ENCODE data around the gene TK1. TPM values are rescaled to one million over a fixed set of nuclear protein-coding genes. Genes with fewer than 3 reads are reported as not detected.
"Not testable (repeated sequence)": the region's sequence is repeated elsewhere in the genome, so short reads cannot be mapped to it uniquely, and the experiment has no call there.

Gene TK1
- total and polyA plus RNA-seq, 3 experiments from 2014 or later: 2.2 to 86.2 (median 84.4) TPM

GRCh38 chr17:78171591-78172248, 15.1 kb downstream of the TK1 start:
- H3K36me3 ChIP-seq (ENCODE audit: insufficient read depth, low read length); H3K4me3 ChIP-seq (ENCODE audit: low read length): not testable (repeated sequence)
- CTCF ChIA-PET: interaction anchor here (0.7 to 1.4 kb wide), 3 partner anchors 14 to 87 kb away, joined by 3 to 4 read pairs (median 3); no protein-coding TSS in a partner anchor

DNA sequence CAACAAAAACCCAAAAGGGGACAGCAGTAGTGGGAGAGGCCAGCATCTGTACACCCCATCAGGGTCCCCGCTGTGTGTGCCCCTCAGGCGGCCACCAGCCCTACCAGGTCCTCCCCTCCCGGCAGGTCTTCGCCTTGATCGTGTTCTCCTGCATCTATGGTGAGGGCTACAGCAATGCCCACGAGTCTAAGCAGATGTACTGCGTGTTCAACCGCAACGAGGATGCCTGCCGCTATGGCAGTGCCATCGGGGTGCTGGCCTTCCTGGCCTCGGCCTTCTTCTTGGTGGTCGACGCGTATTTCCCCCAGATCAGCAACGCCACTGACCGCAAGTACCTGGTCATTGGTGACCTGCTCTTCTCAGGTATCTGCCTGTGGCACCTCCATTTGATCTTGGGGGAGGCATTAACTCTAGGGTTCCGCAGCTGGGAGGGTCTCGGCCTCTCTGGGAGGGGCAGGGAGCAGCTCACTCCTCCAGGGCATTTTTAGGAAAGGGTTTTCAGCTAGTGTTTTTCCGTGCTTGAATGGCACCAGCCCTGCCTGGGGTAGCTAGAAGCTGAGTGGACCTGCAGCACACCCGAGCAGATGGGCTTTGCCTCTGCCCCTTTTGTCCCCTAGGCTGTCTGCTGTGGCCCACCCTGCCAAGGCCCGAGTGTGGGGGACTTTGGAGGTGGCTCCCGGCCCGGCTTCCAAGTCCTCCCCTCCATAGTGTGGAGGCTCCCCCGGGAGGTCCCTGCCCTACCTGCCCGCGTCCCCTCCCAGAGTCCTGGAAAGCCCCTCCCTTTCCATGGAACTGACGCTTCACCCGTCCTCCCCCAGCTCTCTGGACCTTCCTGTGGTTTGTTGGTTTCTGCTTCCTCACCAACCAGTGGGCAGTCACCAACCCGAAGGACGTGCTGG, 15.9 kb downstream of the TK1 start:
- H3K4me1 Mint-ChIP-seq: peaks cover 28 to 60% (median 37%) of the 10 kb centered on the region in 3 donors
- H3K9me3 ChIP-seq (ENCODE audit: low read length): no peaks in the 10 kb centered on the region
- peaks cover 0 to 34% (median 0%) of the 10 kb centered on the region in 3 donors for H3K36me3 Mint-ChIP-seq
- peaks cover 41% of the 10 kb centered on the region for H3K4me1 ChIP-seq (ENCODE audit: insufficient read depth, low read length)
- H3K4me3 ChIP-seq (ENCODE audit: low read length): no peak overlapping the region
- H3K9me3 Mint-ChIP-seq: no peaks in the 10 kb centered on the region
- no peak for DNase-seq
- ChIA-PET POLR2A (no interaction called here), CTCF (interaction anchor here (1.4 kb wide), 1 partner anchor 15 kb away, joined by 3 read pairs; no protein-coding TSS in a partner anchor)
- H3K36me3 ChIP-seq (ENCODE audit: insufficient read depth, low read length): no peaks in the 10 kb centered on the region
- H3K27ac ChIP-seq (ENCODE audit: low read depth, low read length): no peak overlapping the region
- H3K27me3 Mint-ChIP-seq: no peaks in the 10 kb centered on the region
- peak overlapping the region in 7 of 8 donors; percentile 66 to 84 (median 70) for H3K27ac Mint-ChIP-seq
- H3K27me3 ChIP-seq (ENCODE audit: insufficient read depth, low read length, poor library complexity, severe bottlenecking): no peaks in the 10 kb centered on the region
- H3K4me3 Mint-ChIP-seq: peak overlapping the region in 5 of 7 donors; percentile 50 to 78 (median 64)

More at GRCh38 chr17:78171591-78172248, 15.1 kb downstream of the TK1 start:
- peaks cover 0 to 34% (median 0%) of the 10 kb centered on the region in 3 donors for H3K36me3 Mint-ChIP-seq
- DNase-seq; POLR2A ChIA-PET; H3K27me3 Mint-ChIP-seq; H3K9me3 Mint-ChIP-seq; H3K27ac ChIP-seq (ENCODE audit: low read depth, low read length); H3K9me3 ChIP-seq (ENCODE audit: low read length); H3K27me3 ChIP-seq (ENCODE audit: insufficient read depth, low read length, poor library complexity, severe bottlenecking): not testable (repeated sequence)
- peaks cover 31 to 67% (median 44%) of the 10 kb centered on the region in 3 donors for H3K4me1 Mint-ChIP-seq
- H3K4me3 Mint-ChIP-seq: peak overlapping the region in 2 of 7 donors; percentile 13 to 15
- peaks cover 49% of the 10 kb centered on the region for H3K4me1 ChIP-seq (ENCODE audit: insufficient read depth, low read length)
- H3K27ac Mint-ChIP-seq: peak overlapping the region in 5 of 8 donors; percentile 26 to 84 (median 47)

GRCh38 chr17:78168903-78169793, 17.7 kb downstream of the TK1 start:
- ChIA-PET CTCF (interaction anchor here (0.7 to 1.2 kb wide), 2 partner anchors 41 to 55 kb away, joined by 3 to 4 read pairs; partner anchors contain the start of gene TMC6), POLR2A (interaction anchor here (0.5 to 1.0 kb wide), 4 partner anchors 30 to 501 kb away, joined by 3 to 6 read pairs (median 3); no protein-coding TSS in a partner anchor)
- H3K27ac Mint-ChIP-seq: peak overlapping the region in 7 of 8 donors; percentile 35 to 89 (median 74)
- Histone ChIP-seq H3K9me3 (ENCODE audit: low read length) (no peaks in the 10 kb centered on the region), H3K36me3 (ENCODE audit: insufficient read depth, low read length) (no peaks in the 10 kb centered on the region), H3K27ac (ENCODE audit: low read depth, low read length) (peak overlapping the region; percentile 45), H3K27me3 (ENCODE audit: insufficient read depth, low read length, poor library complexity, severe bottlenecking) (no peaks in the 10 kb centered on the region), H3K4me1 (ENCODE audit: insufficient read depth, low read length) (peaks cover 34% of the 10 kb centered on the region), H3K4me3 (ENCODE audit: low read length) (peak overlapping the region; percentile 49)
- H3K27me3 Mint-ChIP-seq: no peaks in the 10 kb centered on the region
- peaks cover 27 to 50% (median 34%) of the 10 kb centered on the region in 3 donors for H3K4me1 Mint-ChIP-seq
- peak; percentile 44 to 80 (median 50) for DNase-seq
- peak overlapping the region; percentile 62 to 85 (median 68) for H3K4me3 Mint-ChIP-seq
- H3K9me3 Mint-ChIP-seq: no peaks in the 10 kb centered on the region
- peaks cover 0 to 34% (median 0%) of the 10 kb centered on the region in 3 donors for H3K36me3 Mint-ChIP-seq

GRCh38 chr17:78168242-78168902, 18.5 kb downstream of the TK1 start, which contains the start of gene SYNGR2:
Gene SYNGR2 (plus strand): TSS chr17:78168581. CDS start chr17:78168617, 36 bp downstream.
- H3K9me3 Mint-ChIP-seq: no peaks in the 10 kb centered on the region
- ChIA-PET CTCF (interaction anchor here (1.5 kb wide), 1 partner anchor 29 kb away, joined by 7 read pairs; no protein-coding TSS in a partner anchor), POLR2A (no interaction called here)
- H3K4me1 Mint-ChIP-seq: peaks cover 22 to 42% (median 26%) of the 10 kb centered on the region in 3 donors
- H3K4me3 Mint-ChIP-seq: peak within 1 kb of the TSS; percentile 64 to 86 (median 70)
- H3K27ac Mint-ChIP-seq: peak within 1 kb of the TSS in 7 of 8 donors; percentile 35 to 89 (median 77)
- no peaks in the 10 kb centered on the region for H3K27me3 Mint-ChIP-seq
- Histone ChIP-seq H3K27me3 (ENCODE audit: insufficient read depth, low read length, poor library complexity, severe bottlenecking) (no peaks in the 10 kb centered on the region), H3K9me3 (ENCODE audit: low read length) (no peaks in the 10 kb centered on the region), H3K27ac (ENCODE audit: low read depth, low read length) (peak within 1 kb of the TSS; percentile 70), H3K36me3 (ENCODE audit: insufficient read depth, low read length) (no peaks in the 10 kb centered on the region), H3K4me1 (ENCODE audit: insufficient read depth, low read length) (peaks cover 26% of the 10 kb centered on the region), H3K4me3 (ENCODE audit: low read length) (peak within 1 kb of the TSS; percentile 49)
- peak; percentile 80 to 89 (median 84) for DNase-seq
- peaks cover 0 to 27% (median 0%) of the 10 kb centered on the region in 3 donors for H3K36me3 Mint-ChIP-seq

DNA sequence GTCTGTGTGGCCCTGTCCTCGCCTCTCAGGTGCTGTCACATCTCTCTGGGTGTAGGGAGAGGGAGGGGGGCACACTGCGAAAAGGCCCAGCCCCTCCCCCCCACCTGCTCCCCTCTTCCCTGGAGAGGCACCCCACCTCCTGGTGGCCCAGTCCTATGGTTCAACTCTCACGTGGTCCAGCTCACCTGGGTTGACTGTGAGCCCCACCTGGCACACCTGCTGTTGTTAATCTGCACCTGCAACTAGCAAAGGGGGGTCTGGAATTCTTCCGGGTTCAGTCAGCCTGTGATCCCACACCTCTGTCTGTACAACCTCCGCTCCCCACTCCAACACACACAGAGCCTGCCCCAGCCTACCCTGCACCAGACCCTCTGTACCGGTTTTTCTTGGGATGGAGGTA, 20.4 kb downstream of the TK1 start:
- ChIA-PET CTCF (interaction anchor here (2.0 kb wide), 1 partner anchor 10 kb away, joined by 15 read pairs; no protein-coding TSS in a partner anchor), POLR2A (no interaction called here)
- no peak overlapping the region for H3K27ac Mint-ChIP-seq
- H3K4me3 Mint-ChIP-seq: peak overlapping the region in 1 of 7 donors; percentile 24
- Histone ChIP-seq H3K4me3 (ENCODE audit: low read length) (no peak overlapping the region), H3K27me3 (ENCODE audit: insufficient read depth, low read length, poor library complexity, severe bottlenecking) (no peaks in the 10 kb centered on the region), H3K4me1 (ENCODE audit: insufficient read depth, low read length) (peaks cover 15% of the 10 kb centered on the region), H3K27ac (ENCODE audit: low read depth, low read length) (no peak overlapping the region), H3K36me3 (ENCODE audit: insufficient read depth, low read length) (no peaks in the 10 kb centered on the region), H3K9me3 (ENCODE audit: low read length) (no peaks in the 10 kb centered on the region)
- no peak for DNase-seq
- no peaks in the 10 kb centered on the region for H3K27me3 Mint-ChIP-seq
- peaks cover 0 to 8% (median 0%) of the 10 kb centered on the region in 3 donors for H3K36me3 Mint-ChIP-seq
- H3K4me1 Mint-ChIP-seq: peaks cover 9 to 23% (median 10%) of the 10 kb centered on the region in 3 donors
- no peaks in the 10 kb centered on the region for H3K9me3 Mint-ChIP-seq

GRCh38 chr17:78164748-78165607, 21.9 kb downstream of the TK1 start:
- H3K4me1 Mint-ChIP-seq: peaks cover 4 to 11% (median 5%) of the 10 kb centered on the region in 3 donors
- Histone ChIP-seq H3K9me3 (ENCODE audit: low read length) (no peaks in the 10 kb centered on the region), H3K27me3 (ENCODE audit: insufficient read depth, low read length, poor library complexity, severe bottlenecking) (no peaks in the 10 kb centered on the region), H3K4me3 (ENCODE audit: low read length) (no peak overlapping the region), H3K27ac (ENCODE audit: low read depth, low read length) (no peak overlapping the region), H3K4me1 (ENCODE audit: insufficient read depth, low read length) (peaks cover 14% of the 10 kb centered on the region), H3K36me3 (ENCODE audit: insufficient read depth, low read length) (no peaks in the 10 kb centered on the region)
- no peaks in the 10 kb centered on the region for H3K36me3 Mint-ChIP-seq
- no peaks in the 10 kb centered on the region for H3K9me3 Mint-ChIP-seq
- H3K27me3 Mint-ChIP-seq: no peaks in the 10 kb centered on the region
- ChIA-PET CTCF (no interaction called here), POLR2A (no interaction called here)
- peak overlapping the region in 1 of 7 donors; percentile 48 for H3K4me3 Mint-ChIP-seq
- DNase-seq: no peak
- H3K27ac Mint-ChIP-seq: peak overlapping the region in 1 of 8 donors; percentile 47
